CD14-positive monocyte (primary cell): ENCODE measurements around the gene TMEM175. TPM values are rescaled to one million over a fixed set of nuclear protein-coding genes. Genes with fewer than 3 reads are reported as not detected.

ENCODE experiments used
- DNase-seq, 3 donors: peaks; one replicate each; pipeline ENCODE4 v3.0.0-alpha.2; 2011 to 2022
- H2AFZ ChIP-seq: 2 replicates; pipeline ENCODE4 v1.6.0; 2012; ENCODE audit warnings: mild to moderate bottlenecking, low read depth, low read length, inconsistent platforms; ENCODE audit not compliant: insufficient read depth, poor library complexity, severe bottlenecking
- H3K27ac ChIP-seq, 2 donors: 1 replicate in 1 of 2; 2 replicates in 1 of 2; pipeline ENCODE4 v1.5.1; 2012 to 2013; ENCODE audit warnings: low read length in 2 of 2, control low read depth in 1 of 2, inconsistent platforms in 1 of 2, low read depth in 1 of 2, mild to moderate bottlenecking in 1 of 2
- H3K27me3 ChIP-seq, 2 donors: one replicate each; pipeline versions ENCODE4 v1.6.0 to v1.6.1; 2011 to 2013; ENCODE audit warnings: low read length in 2 of 2; ENCODE audit not compliant: control insufficient read depth in 2 of 2, insufficient read depth in 2 of 2
- H3K36me3 ChIP-seq, 2 donors: replicated peaks in 1 of 2; 1 replicate in 1 of 2; 2 replicates in 1 of 2; pipeline versions ENCODE4 v1.5.1 to v1.6.1; 2012 to 2013; ENCODE audit warnings: low read length in 2 of 2, control low read depth in 1 of 2, inconsistent platforms in 1 of 2, mild to moderate bottlenecking in 1 of 2; ENCODE audit not compliant: insufficient read depth in 2 of 2, control insufficient read depth in 1 of 2
- H3K4me1 ChIP-seq, 2 donors: 1 replicate in 1 of 2; 2 replicates in 1 of 2; pipeline versions ENCODE4 v1.5.1 to v1.6.1; 2012 to 2013; ENCODE audit warnings: low read length in 2 of 2, control low read depth in 1 of 2, inconsistent platforms in 1 of 2, mild to moderate bottlenecking in 1 of 2, moderate library complexity in 1 of 2; ENCODE audit not compliant: insufficient read depth in 2 of 2, control insufficient read depth in 1 of 2
- H3K4me2 ChIP-seq: replicated peaks from 2 replicates; pipeline ENCODE3; 2012; ENCODE audit warnings: low read length, moderate library complexity, mild to moderate bottlenecking; ENCODE audit not compliant: poor library complexity, severe bottlenecking; ENCODE audit errors: extremely low read depth
- H3K4me3 ChIP-seq, 3 experiments: fragments of 200-600 bp in 1 of 3; sonication (generic) in 1 of 3; replicated peaks in 1 of 3; 1 replicate in 2 of 3; 2 replicates in 1 of 3; pipeline ENCODE4 v1.5.1; 2011 to 2013; ENCODE audit warnings: low read length in 3 of 3, mild to moderate bottlenecking in 3 of 3, control low read depth in 2 of 3, low read depth in 2 of 3, inconsistent platforms in 1 of 3, moderate library complexity in 1 of 3
- H3K79me2 ChIP-seq: 2 replicates; pipeline ENCODE4 v1.6.0; 2012; ENCODE audit warnings: mild to moderate bottlenecking, control low read depth, inconsistent platforms, low read length, moderate library complexity; ENCODE audit not compliant: insufficient read depth
- H3K9ac ChIP-seq: 2 replicates; pipeline ENCODE4 v1.6.0; 2017; ENCODE audit warnings: low read length, mild to moderate bottlenecking; ENCODE audit not compliant: insufficient read depth, poor library complexity, severe bottlenecking
- H3K9me3 ChIP-seq, 2 donors: replicated peaks in 1 of 2; 1 replicate in 1 of 2; 2 replicates in 1 of 2; pipeline versions ENCODE4 v1.5.1 to v1.6.1; 2012 to 2013; ENCODE audit warnings: low read length in 2 of 2, control low read depth in 1 of 2; ENCODE audit not compliant: control insufficient read depth in 1 of 2, insufficient read depth in 1 of 2
- H4K20me1 ChIP-seq: 2 replicates; pipeline ENCODE4 v1.6.0; 2012; ENCODE audit warnings: mild to moderate bottlenecking, low read length, control low read depth, moderate library complexity; ENCODE audit not compliant: insufficient read depth
- H3K27ac Mint-ChIP-seq, 7 donors: one replicate each; pipeline ENCODE4 v1.8.0; 2020; ENCODE audit warnings: mild to moderate bottlenecking in 7 of 7, mixed read lengths in 7 of 7, moderate library complexity in 6 of 7, inconsistent platforms in 2 of 7
- H3K27me3 Mint-ChIP-seq, 3 donors: one replicate each; pipeline ENCODE4 v1.8.0; 2021 to 2022; ENCODE audit warnings: low read depth in 3 of 3, mild to moderate bottlenecking in 3 of 3, mixed read lengths in 3 of 3, moderate library complexity in 3 of 3, inconsistent platforms in 1 of 3
- H3K36me3 Mint-ChIP-seq, 2 donors: one replicate each; pipeline ENCODE4 v1.8.0; 2020; ENCODE audit warnings: mixed read lengths in 2 of 2, inconsistent platforms in 1 of 2, mild to moderate bottlenecking in 1 of 2
- H3K4me1 Mint-ChIP-seq: one replicate; pipeline ENCODE4 v1.8.0; 2020; ENCODE audit warnings: mild to moderate bottlenecking, mixed read lengths
- H3K4me3 Mint-ChIP-seq, 2 donors: one replicate each; pipeline ENCODE4 v1.8.0; 2020; ENCODE audit warnings: mild to moderate bottlenecking in 2 of 2, mixed read lengths in 2 of 2, moderate library complexity in 1 of 2
- H3K9me3 Mint-ChIP-seq, 7 donors: one replicate each; pipeline ENCODE4 v1.8.0; 2020 to 2022; ENCODE audit warnings: mixed read lengths in 7 of 7, mild to moderate bottlenecking in 6 of 7, moderate library complexity in 6 of 7, inconsistent platforms in 2 of 7
- CTCF ChIP-seq: fragments of 200-600 bp; IDR thresholded peaks from one replicate; pipeline ENCODE4 v1.8.0; 2022; ENCODE audit warnings: antibody characterized with exemption, mild to moderate bottlenecking
- WGBS: methylation state at CpG from one replicate; pipeline ENCODE4 v1.1.5; 2013; ENCODE audit warnings: missing lambda C conversion rate; ENCODE audit not compliant: insufficient coverage; 5-methylcytosine and 5-hydroxymethylcytosine counted together
- intact Hi-C, 2 donors: fragments of 100-400 bp; cut with micrococcal nuclease; formaldehyde crosslinking; loops; one replicate each; pipeline versions ENCODE4 v1.15.0 to v1.15.1; 2023
- polyA plus RNA-seq, 3 donors: library from polyadenylated mRNA; depleted of rRNA in 1 of 3; unstranded in 2 of 3; stranded (reverse) in 1 of 3; fragments of 300-500 nt in 2 of 3; fragments of >200 nt in 1 of 3; fragmentation: Illumina TruSeq in 2 of 3; gene quantifications; 1 replicate in 2 of 3; 2 replicates in 1 of 3; pipeline ENCODE4 v1.2.3, GENCODE V29; 2012 to 2021

Gene TMEM175
- polyA plus RNA-seq, 3 donors: 18.9 to 216 (median 20.7) TPM

GRCh38 chr4:968621-969394 lies 36.5 kb downstream of the TMEM175 start:
- no peak overlapping the region for H3K9ac ChIP-seq

More at GRCh38 chr4:968621-969394, 36.5 kb downstream of the TMEM175 start:
- WGBS: 96% methylated on average over 21 of the region's 23 CpGs
- intact Hi-C loops: no loop called here
- no peak for DNase-seq
- H3K4me3 ChIP-seq: no peak overlapping the region
- TF ChIP-seq CTCF: no peak
- H3K79me2 ChIP-seq: peaks cover 18% of the 10 kb centered on the region
- peaks cover 49% of the 10 kb centered on the region for H4K20me1 ChIP-seq
- H3K27me3 ChIP-seq: peaks cover 0 to 24% of the 10 kb centered on the region in 2 donors
- H3K4me1 ChIP-seq: peaks cover 20 to 32% of the 10 kb centered on the region in 2 donors
- H2AFZ ChIP-seq: no peak overlapping the region
- H3K27ac ChIP-seq: no peak overlapping the region
- H3K4me3 Mint-ChIP-seq: no peak overlapping the region
- peaks cover 13% of the 10 kb centered on the region for H3K4me1 Mint-ChIP-seq
- peaks cover 4 to 12% (median 9%) of the 10 kb centered on the region in 3 donors for H3K27me3 Mint-ChIP-seq
- H3K9me3 Mint-ChIP-seq: peaks cover 0 to 2% (median 0%) of the 10 kb centered on the region in 7 donors
- no peaks in the 10 kb centered on the region for H3K9me3 ChIP-seq
- H3K36me3 ChIP-seq: peaks cover 11 to 39% of the 10 kb centered on the region in 2 donors
- H3K4me2 ChIP-seq: no peak overlapping the region
- peaks cover 14 to 17% of the 10 kb centered on the region in 2 donors for H3K36me3 Mint-ChIP-seq
- no peak overlapping the region for H3K27ac Mint-ChIP-seq
